Lower leg skin (tissue), 3 donors: Measurements from ENCODE around the gene RASEF.

Source experiments
- CTCF ChIP-seq, 3 donors: fragments of 450-650 bp; IDR thresholded peaks; one replicate each; pipeline ENCODE4 v1.5.1; 2016; ENCODE audit warnings: antibody characterized with exemption in 3 of 3, mild to moderate bottlenecking in 3 of 3, moderate library complexity in 2 of 3
- POLR2A ChIP-seq, 2 donors: fragments of 450-650 bp; IDR thresholded peaks; one replicate each; pipeline ENCODE4 v1.6.1; 2016 to 2017; ENCODE audit warnings: antibody characterized with exemption in 2 of 2, mild to moderate bottlenecking in 1 of 2, moderate library complexity in 1 of 2

- TF ChIP-seq CTCF (IDR thresholded peaks at IDR 0.05) = no peak
- TF ChIP-seq POLR2A (IDR thresholded peaks at IDR 0.05) = no peak
These were observed 2.3 kb upstream of the RASEF start for GRCh38 chr9:83065233-83065632.
